Progenitor cell of endocrine pancreas (in vitro differentiated cells): ENCODE results near the gene ZNF69. TPM values are rescaled to one million over a fixed set of nuclear protein-coding genes. Genes with fewer than 3 reads are reported as not detected.
"Not testable (repeated sequence)": the region's sequence is repeated elsewhere in the genome, so short reads cannot be mapped to it uniquely, and the experiment has no call there.

Experiments used
- DNase-seq: peaks from one replicate; pipeline ENCODE4 v3.0.0; 2021; ENCODE audit warnings: low spot score; ENCODE audit not compliant: unreplicated experiment
- H3K27ac Mint-ChIP-seq: 2 replicates; pipeline ENCODE4 v1.8.0; 2021; ENCODE audit warnings: mild to moderate bottlenecking, moderate library complexity, mixed read lengths
- H3K27me3 Mint-ChIP-seq: 2 replicates; pipeline ENCODE4 v1.8.0; 2021; ENCODE audit warnings: mixed read lengths
- H3K36me3 Mint-ChIP-seq: 2 replicates; pipeline ENCODE4 v1.8.0; 2022; ENCODE audit warnings: mixed read lengths; ENCODE audit not compliant: insufficient read depth
- H3K4me1 Mint-ChIP-seq: 2 replicates; pipeline ENCODE4 v1.8.0; 2021; ENCODE audit warnings: low read depth, mixed read lengths
- H3K4me3 Mint-ChIP-seq: 2 replicates; pipeline ENCODE4 v1.8.0; 2021; ENCODE audit warnings: low read depth, mild to moderate bottlenecking, moderate library complexity, mixed read lengths
- H3K9me3 Mint-ChIP-seq: 2 replicates; pipeline ENCODE4 v1.8.0; 2021; ENCODE audit warnings: low read depth, mixed read lengths
- total RNA-seq: library from RNA; stranded (reverse); gene quantifications from 2 replicates; pipeline ENCODE4 v1.2.1, GENCODE V29; 2021
- TF ChIP-seq, protein P1 (sequence below): fragments of 200-600 bp; sonication (generic); IDR thresholded peaks from one replicate; pipeline ENCODE4 v1.5.0; 2021; ENCODE audit warnings: antibody characterized with exemption, mild to moderate bottlenecking; ENCODE audit not compliant: unreplicated experiment

ZNF69 gene
- total RNA-seq, 1 donor from 2014 or later = 39.0 TPM

DNA sequence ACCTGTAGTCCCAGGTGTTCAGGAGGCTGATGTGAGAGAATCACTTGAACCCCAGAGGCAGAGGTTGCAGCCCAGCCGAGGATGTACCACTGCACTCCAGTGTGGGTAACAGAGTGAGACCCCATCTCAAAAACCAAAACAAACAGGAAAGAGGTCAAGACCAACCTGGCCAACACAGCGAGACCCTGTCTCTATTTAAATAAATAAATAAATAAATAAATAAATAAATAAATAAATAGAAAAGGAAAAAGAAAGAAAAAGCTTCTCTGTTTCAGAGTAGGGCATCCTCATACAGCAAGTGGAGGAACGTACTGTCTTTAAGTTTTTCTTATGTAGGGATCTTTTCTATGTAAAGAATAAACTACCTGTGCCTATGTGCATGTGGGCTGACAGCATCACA is 39.6 kb downstream of the ZNF69 start:
- Mint-ChIP-seq H3K4me3 (no peak overlapping the region), H3K9me3 (peaks cover 24% of the 10 kb centered on the region), H3K27me3 (no peaks in the 10 kb centered on the region)

DNA sequence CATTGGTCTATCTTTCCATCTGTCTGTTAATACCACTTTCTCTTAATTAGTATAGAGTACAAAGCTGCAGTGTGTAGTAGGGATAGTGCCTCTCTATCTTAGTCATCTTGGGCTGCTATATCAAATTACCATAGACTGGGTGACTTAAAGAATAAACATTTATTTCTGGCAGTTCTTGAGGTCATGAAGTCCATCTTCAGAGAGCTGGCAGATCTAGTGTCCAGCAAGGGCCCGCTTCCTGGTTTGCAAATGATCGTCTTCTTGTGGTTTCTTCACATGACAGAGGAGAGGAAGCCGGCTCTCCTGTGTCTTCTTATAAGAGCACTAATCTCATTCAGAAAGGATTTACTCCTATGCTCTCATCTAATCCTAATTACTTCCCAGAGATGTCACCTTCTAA is 43.5 kb downstream of the ZNF69 start:
- Mint-ChIP-seq H3K4me3 (no peak overlapping the region), H3K27me3 (no peaks in the 10 kb centered on the region), H3K4me1 (peaks cover 3% of the 10 kb centered on the region), H3K36me3 (peaks cover 70% of the 10 kb centered on the region), H3K9me3 (peaks cover 31% of the 10 kb centered on the region), H3K27ac (no peak overlapping the region)
- no peak for DNase-seq
- TF ChIP-seq, protein P1, sequence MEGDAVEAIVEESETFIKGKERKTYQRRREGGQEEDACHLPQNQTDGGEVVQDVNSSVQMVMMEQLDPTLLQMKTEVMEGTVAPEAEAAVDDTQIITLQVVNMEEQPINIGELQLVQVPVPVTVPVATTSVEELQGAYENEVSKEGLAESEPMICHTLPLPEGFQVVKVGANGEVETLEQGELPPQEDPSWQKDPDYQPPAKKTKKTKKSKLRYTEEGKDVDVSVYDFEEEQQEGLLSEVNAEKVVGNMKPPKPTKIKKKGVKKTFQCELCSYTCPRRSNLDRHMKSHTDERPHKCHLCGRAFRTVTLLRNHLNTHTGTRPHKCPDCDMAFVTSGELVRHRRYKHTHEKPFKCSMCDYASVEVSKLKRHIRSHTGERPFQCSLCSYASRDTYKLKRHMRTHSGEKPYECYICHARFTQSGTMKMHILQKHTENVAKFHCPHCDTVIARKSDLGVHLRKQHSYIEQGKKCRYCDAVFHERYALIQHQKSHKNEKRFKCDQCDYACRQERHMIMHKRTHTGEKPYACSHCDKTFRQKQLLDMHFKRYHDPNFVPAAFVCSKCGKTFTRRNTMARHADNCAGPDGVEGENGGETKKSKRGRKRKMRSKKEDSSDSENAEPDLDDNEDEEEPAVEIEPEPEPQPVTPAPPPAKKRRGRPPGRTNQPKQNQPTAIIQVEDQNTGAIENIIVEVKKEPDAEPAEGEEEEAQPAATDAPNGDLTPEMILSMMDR = no peak

More for the DNA sequence above, 39.6 kb downstream of the ZNF69 start:
- DNase-seq = no peak
- H3K36me3 Mint-ChIP-seq = peaks cover 54% of the 10 kb centered on the region
- H3K27ac Mint-ChIP-seq = no peak overlapping the region
- TF ChIP-seq, protein P1 = no peak
- H3K4me1 Mint-ChIP-seq = peaks cover 27% of the 10 kb centered on the region

DNA sequence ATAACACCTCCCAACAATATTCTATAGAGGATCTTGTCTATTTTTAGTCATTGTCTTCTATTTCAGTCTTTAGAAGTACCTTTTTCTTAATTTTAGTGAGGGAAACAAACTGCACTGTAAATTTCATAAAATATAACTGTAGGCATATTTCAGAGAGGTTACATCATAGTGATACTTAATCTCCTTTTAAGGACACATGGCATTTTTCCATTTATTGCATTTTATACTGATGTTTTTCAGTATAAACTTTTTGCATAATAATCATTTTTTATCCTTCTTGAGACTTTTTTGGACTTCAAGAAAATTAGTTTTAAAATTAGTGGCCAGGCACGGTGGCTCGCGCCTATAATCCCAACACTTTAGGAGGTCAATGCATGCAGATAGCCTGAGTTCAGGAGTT is 43.9 kb downstream of the ZNF69 start:
- H3K9me3 Mint-ChIP-seq = peaks cover 34% of the 10 kb centered on the region

GRCh38 chr19:11935829-11936228 is 48.2 kb downstream of the ZNF69 start:
- not testable (repeated sequence) for DNase-seq, H3K27ac Mint-ChIP-seq, H3K4me1 Mint-ChIP-seq, H3K4me3 Mint-ChIP-seq, H3K27me3 Mint-ChIP-seq
- peaks cover 69% of the 10 kb centered on the region for H3K36me3 Mint-ChIP-seq
- peaks cover 42% of the 10 kb centered on the region for H3K9me3 Mint-ChIP-seq

More for the DNA sequence above, 43.9 kb downstream of the ZNF69 start:
- H3K4me3 Mint-ChIP-seq = no peak overlapping the region
- H3K27ac Mint-ChIP-seq = no peak overlapping the region
- no peaks in the 10 kb centered on the region for H3K27me3 Mint-ChIP-seq
- peaks cover 1% of the 10 kb centered on the region for H3K4me1 Mint-ChIP-seq
- no peak for DNase-seq
- peaks cover 72% of the 10 kb centered on the region for H3K36me3 Mint-ChIP-seq
- TF ChIP-seq, protein P1 = no peak

DNA sequence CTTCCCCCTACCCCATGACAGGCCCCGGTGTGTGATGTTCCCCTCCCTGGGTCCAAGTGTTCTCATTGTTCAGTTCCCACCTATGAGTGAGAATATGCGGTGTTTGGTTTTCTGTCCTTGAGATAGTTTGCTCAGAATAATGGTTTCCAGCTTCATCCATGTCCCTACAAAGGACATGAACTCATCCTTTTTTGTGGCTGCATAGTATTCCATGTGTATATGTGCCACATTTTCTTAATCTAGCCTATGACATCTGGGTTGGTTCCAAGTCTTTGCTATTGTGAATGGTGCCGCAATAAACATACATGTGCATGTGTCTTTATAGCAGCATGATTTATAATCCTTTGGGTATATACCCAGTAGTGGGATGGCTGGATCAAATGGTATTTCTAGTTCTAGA is 50.8 kb downstream of the ZNF69 start:
- not testable (repeated sequence) for H3K27me3 Mint-ChIP-seq, H3K27ac Mint-ChIP-seq, H3K4me3 Mint-ChIP-seq, H3K4me1 Mint-ChIP-seq, DNase-seq
- Mint-ChIP-seq H3K9me3 (peaks cover 48% of the 10 kb centered on the region), H3K36me3 (peaks cover 71% of the 10 kb centered on the region)

GRCh38 chr19:11941361-11941887 is 53.8 kb downstream of the ZNF69 start:
- H3K4me1 Mint-ChIP-seq, H3K4me3 Mint-ChIP-seq, H3K27ac Mint-ChIP-seq, H3K27me3 Mint-ChIP-seq, DNase-seq: not testable (repeated sequence)
- peaks cover 61% of the 10 kb centered on the region for H3K9me3 Mint-ChIP-seq
- H3K36me3 Mint-ChIP-seq = peaks cover 80% of the 10 kb centered on the region
